ENCODE measurements around the gene ULK1. TPM values are rescaled to one million over a fixed set of nuclear protein-coding genes. Genes with fewer than 3 reads are reported as not detected.

Gene ULK1
- total and polyA plus RNA-seq, 2 of the 13 experiments (the other 11 are each of a cell fraction or from before 2014, with no cell fraction given), result 2.8 to 10.1 TPM

DNA sequence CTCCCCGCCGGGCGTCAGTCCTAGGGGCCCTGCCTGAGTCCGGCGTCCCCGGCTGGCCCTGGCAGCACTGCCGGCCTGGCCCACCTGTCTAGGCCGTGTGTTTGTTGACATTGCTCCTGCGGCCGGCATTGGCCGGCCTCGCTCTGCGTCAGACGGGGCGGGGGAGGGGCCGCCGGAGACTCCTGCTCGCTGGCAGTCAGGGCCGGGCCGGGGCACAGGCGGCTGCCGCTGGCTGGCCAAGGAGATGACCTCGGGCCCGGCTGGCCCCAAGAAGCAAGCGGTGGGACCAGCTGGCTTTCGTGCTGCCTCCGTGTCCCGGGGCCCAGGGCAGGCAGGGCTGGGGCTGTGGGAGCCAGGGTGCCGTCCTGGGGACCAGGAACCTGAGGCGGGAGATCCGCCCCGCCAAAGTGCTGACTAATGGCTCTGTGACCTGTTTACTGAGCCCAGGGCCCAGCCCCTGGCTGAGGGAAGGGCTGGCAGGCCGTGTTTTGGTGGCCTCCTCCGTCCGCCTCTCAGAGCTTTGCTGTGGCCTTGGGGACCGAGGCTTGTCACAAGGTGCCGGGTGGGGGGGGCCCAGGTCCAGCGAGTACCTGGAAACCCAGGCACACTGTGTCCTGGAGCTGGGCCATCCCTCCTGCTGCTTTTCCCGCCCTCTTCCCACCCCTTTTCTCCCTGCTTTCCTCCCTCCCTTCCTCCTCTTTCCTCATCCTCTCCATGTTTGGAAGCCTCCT is 1.8 kb downstream of the ULK1 start (continued):
- TF ChIP-seq NRL (CRISPR knock-in tag; IDR thresholded peaks at IDR 0.05; ENCODE audit: borderline replicate concordance), result peak; percentile 21; the same call in 1 of the 2 replicates
- no peak for TF ChIP-seq TCF7L2 (IDR thresholded peaks at IDR 0.05; ENCODE audit: low read depth, low read length)
- peak; percentile 79 for TF ChIP-seq TBX2 (CRISPR knock-in tag; IDR thresholded peaks at IDR 0.05; ENCODE audit: borderline replicate concordance)
- TF ChIP-seq TEAD3 (CRISPR knock-in tag; optimal IDR thresholded peaks at IDR 0.05; ENCODE audit: borderline replicate concordance), result peak; percentile 23
- TF ChIP-seq ZNF816 (CRISPR knock-in tag; IDR thresholded peaks at IDR 0.05; ENCODE audit: borderline replicate concordance), result 0 out of 2 replicates have a peak, but pooled peaks have one; percentile 75
- 0 out of 2 replicates have a peak, but pooled peaks have one; percentile 72 for TF ChIP-seq SRY (CRISPR knock-in tag; IDR thresholded peaks at IDR 0.05)
- peak; percentile 73; the same call in 1 of the 2 replicates for TF ChIP-seq KMT2B (CRISPR knock-in tag; IDR thresholded peaks at IDR 0.05)
- TF ChIP-seq ZNF234 (CRISPR knock-in tag; conservative IDR thresholded peaks at IDR 0.05), result 0 out of 2 replicates have a peak, but pooled peaks have one; percentile 18
- TF ChIP-seq, protein P1, sequence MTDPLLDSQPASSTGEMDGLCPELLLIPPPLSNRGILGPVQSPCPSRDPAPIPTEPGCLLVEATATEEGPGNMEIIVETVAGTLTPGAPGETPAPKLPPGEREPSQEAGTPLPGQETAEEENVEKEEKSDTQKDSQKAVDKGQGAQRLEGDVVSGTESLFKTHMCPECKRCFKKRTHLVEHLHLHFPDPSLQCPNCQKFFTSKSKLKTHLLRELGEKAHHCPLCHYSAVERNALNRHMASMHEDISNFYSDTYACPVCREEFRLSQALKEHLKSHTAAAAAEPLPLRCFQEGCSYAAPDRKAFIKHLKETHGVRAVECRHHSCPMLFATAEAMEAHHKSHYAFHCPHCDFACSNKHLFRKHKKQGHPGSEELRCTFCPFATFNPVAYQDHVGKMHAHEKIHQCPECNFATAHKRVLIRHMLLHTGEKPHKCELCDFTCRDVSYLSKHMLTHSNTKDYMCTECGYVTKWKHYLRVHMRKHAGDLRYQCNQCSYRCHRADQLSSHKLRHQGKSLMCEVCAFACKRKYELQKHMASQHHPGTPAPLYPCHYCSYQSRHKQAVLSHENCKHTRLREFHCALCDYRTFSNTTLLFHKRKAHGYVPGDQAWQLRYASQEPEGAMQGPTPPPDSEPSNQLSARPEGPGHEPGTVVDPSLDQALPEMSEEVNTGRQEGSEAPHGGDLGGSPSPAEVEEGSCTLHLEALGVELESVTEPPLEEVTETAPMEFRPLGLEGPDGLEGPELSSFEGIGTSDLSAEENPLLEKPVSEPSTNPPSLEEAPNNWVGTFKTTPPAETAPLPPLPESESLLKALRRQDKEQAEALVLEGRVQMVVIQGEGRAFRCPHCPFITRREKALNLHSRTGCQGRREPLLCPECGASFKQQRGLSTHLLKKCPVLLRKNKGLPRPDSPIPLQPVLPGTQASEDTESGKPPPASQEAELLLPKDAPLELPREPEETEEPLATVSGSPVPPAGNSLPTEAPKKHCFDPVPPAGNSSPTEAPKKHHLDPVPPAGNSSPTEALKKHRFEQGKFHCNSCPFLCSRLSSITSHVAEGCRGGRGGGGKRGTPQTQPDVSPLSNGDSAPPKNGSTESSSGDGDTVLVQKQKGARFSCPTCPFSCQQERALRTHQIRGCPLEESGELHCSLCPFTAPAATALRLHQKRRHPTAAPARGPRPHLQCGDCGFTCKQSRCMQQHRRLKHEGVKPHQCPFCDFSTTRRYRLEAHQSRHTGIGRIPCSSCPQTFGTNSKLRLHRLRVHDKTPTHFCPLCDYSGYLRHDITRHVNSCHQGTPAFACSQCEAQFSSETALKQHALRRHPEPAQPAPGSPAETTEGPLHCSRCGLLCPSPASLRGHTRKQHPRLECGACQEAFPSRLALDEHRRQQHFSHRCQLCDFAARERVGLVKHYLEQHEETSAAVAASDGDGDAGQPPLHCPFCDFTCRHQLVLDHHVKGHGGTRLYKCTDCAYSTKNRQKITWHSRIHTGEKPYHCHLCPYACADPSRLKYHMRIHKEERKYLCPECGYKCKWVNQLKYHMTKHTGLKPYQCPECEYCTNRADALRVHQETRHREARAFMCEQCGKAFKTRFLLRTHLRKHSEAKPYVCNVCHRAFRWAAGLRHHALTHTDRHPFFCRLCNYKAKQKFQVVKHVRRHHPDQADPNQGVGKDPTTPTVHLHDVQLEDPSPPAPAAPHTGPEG (CRISPR knock-in tag; IDR thresholded peaks at IDR 0.05), result no peak
- TF ChIP-seq ZNF788 (CRISPR knock-in tag; IDR thresholded peaks at IDR 0.05; ENCODE audit: borderline replicate concordance), result peak; percentile 83
- no peak for TF ChIP-seq ZNF530 (CRISPR knock-in tag; IDR thresholded peaks at IDR 0.05; ENCODE audit: low read depth)
- TF ChIP-seq PCBP2 (optimal IDR thresholded peaks at IDR 0.05; ENCODE audit: low read depth, low read length, poor library complexity, severe bottlenecking), result no peak
- TF ChIP-seq, protein P2, sequence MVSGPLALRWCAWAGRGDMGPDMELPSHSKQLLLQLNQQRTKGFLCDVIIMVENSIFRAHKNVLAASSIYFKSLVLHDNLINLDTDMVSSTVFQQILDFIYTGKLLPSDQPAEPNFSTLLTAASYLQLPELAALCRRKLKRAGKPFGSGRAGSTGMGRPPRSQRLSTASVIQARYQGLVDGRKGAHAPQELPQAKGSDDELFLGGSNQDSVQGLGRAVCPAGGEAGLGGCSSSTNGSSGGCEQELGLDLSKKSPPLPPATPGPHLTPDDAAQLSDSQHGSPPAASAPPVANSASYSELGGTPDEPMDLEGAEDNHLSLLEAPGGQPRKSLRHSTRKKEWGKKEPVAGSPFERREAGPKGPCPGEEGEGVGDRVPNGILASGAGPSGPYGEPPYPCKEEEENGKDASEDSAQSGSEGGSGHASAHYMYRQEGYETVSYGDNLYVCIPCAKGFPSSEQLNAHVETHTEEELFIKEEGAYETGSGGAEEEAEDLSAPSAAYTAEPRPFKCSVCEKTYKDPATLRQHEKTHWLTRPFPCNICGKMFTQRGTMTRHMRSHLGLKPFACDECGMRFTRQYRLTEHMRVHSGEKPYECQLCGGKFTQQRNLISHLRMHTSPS (CRISPR knock-in tag; IDR thresholded peaks at IDR 0.05; ENCODE audit: low read depth), result peak; percentile 36; the same call in 1 of the 2 replicates
- peak; percentile 97 for TF ChIP-seq SAP130 (CRISPR knock-in tag; IDR thresholded peaks at IDR 0.05; ENCODE audit: low read depth)
- peak; percentile 74 for TF ChIP-seq ARNTL (CRISPR knock-in tag; IDR thresholded peaks at IDR 0.05)
- peak; percentile 16; the same call in 1 of the 2 replicates for TF ChIP-seq NCOA2 (CRISPR knock-in tag; IDR thresholded peaks at IDR 0.05)
- no peak for TF ChIP-seq CENPT (CRISPR knock-in tag; IDR thresholded peaks at IDR 0.05; ENCODE audit: low read depth)
- TF ChIP-seq, protein P3, sequence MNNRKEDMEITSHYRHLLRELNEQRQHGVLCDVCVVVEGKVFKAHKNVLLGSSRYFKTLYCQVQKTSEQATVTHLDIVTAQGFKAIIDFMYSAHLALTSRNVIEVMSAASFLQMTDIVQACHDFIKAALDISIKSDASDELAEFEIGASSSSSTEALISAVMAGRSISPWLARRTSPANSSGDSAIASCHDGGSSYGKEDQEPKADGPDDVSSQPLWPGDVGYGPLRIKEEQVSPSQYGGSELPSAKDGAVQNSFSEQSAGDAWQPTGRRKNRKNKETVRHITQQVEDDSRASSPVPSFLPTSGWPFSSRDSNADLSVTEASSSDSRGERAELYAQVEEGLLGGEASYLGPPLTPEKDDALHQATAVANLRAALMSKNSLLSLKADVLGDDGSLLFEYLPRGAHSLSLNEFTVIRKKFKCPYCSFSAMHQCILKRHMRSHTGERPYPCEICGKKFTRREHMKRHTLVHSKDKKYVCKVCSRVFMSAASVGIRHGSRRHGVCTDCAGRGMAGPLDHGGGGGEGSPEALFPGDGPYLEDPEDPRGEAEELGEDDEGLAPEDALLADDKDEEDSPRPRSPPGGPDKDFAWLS (CRISPR knock-in tag; IDR thresholded peaks at IDR 0.05; ENCODE audit: borderline replicate concordance), result 0 out of 2 replicates have a peak, but pooled peaks have one; percentile 48
- TF ChIP-seq HOXD1 (CRISPR knock-in tag; IDR thresholded peaks at IDR 0.05), result peak; percentile 73; the same call in 1 of the 2 replicates
- TF ChIP-seq ZFX (CRISPR knock-in tag; IDR thresholded peaks at IDR 0.05; ENCODE audit: low read depth), result peak; percentile 95

All from HepG2 (cell line).